ENCODE results near the gene TCTN2. TPM values are rescaled to one million over a fixed set of nuclear protein-coding genes. Genes with fewer than 3 reads are reported as not detected.

The TCTN2 gene
- total and polyA plus RNA-seq, 9 of the 15 experiments (the other 6 are each of a cell fraction or from before 2014, with no cell fraction given) = 0.58 to 5.5 (median 3.6) TPM

- TF ChIP-seq USF1 (CRISPR knock-in tag; IDR thresholded peaks at IDR 0.05) (peak; percentile 80), PRPF4 (IDR thresholded peaks at IDR 0.05; ENCODE audit: insufficient read depth, low read depth, low read length, poor library complexity, severe bottlenecking) (no peak), POLR2H (tag; IDR thresholded peaks at IDR 0.05; ENCODE audit: low read depth) (no peak), ZNF507 (tag; conservative IDR thresholded peaks at IDR 0.05) (no peak), THRA (IDR thresholded peaks at IDR 0.05) (no peak), STAT5A (IDR thresholded peaks at IDR 0.05; ENCODE audit: borderline replicate concordance, low read length) (no peak), JUND (IDR thresholded peaks at IDR 0.05; ENCODE audit: borderline replicate concordance, low read depth, low read length) (no peak), JUND (tag; IDR thresholded peaks at IDR 0.05; ENCODE audit: borderline replicate concordance, low read depth, low read length) (no peak), ZNF175 (CRISPR knock-in tag; IDR thresholded peaks at IDR 0.05; ENCODE audit: low read depth) (peak; percentile 49; the same call in 1 of the 2 replicates), KAT7 (CRISPR knock-in tag; IDR thresholded peaks at IDR 0.05; ENCODE audit: borderline replicate concordance) (no peak), BHLHE40 (IDR thresholded peaks at IDR 0.05; ENCODE audit: low read length) (peak; percentile 76), MXI1 (IDR thresholded peaks at IDR 0.05; ENCODE audit: low read depth, low read length) (no peak), CSDE1 (IDR thresholded peaks at IDR 0.05) (no peak), MTA2 (IDR thresholded peaks at IDR 0.05; ENCODE audit: low read depth) (no peak), SRSF1 (IDR thresholded peaks at IDR 0.05; ENCODE audit: low read depth, low read length) (no peak), SAFB2 (IDR thresholded peaks at IDR 0.05; ENCODE audit: borderline replicate concordance, low read depth, low read length, severe bottlenecking) (no peak), ZNF324 (CRISPR knock-in tag; IDR thresholded peaks at IDR 0.05) (no peak), DACH1 (IDR thresholded peaks at IDR 0.05; ENCODE audit: partially characterized antibody) (no peak), ZEB2 (IDR thresholded peaks at IDR 0.05) (no peak), EHMT2 (IDR thresholded peaks at IDR 0.05) (no peak), ZNF785 (CRISPR knock-in tag; IDR thresholded peaks at IDR 0.05) (no peak), SMARCA5 (IDR thresholded peaks at IDR 0.05) (no peak), E2F1 (CRISPR knock-in tag; IDR thresholded peaks at IDR 0.05) (no peak), SMAD1 (IDR thresholded peaks at IDR 0.05; ENCODE audit: low read depth, low read length, partially characterized antibody) (no peak), ZBTB17 (CRISPR knock-in tag; IDR thresholded peaks at IDR 0.05) (peak; percentile 66; the same call in 1 of the 2 replicates), BCOR (IDR thresholded peaks at IDR 0.05) (no peak), HNRNPK (IDR thresholded peaks at IDR 0.05; ENCODE audit: low read depth, low read length, poor library complexity, severe bottlenecking) (no peak), KDM4B (IDR thresholded peaks at IDR 0.05; ENCODE audit: borderline replicate concordance in 2 of 2, low read depth in 1 of 2) (no peak), POLR3G (IDR thresholded peaks at IDR 0.05; ENCODE audit: extremely low read depth, insufficient read length, insufficient replicate concordance) (no peak)
Observed at GRCh38 chr12:123743002-123743401, 72.1 kb downstream of the TCTN2 start (continued).

Data from K562 (cell line).